NCI-H446 (cell line): ENCODE data around the gene COX8C.

Experiments used
- DNase-seq, 2 experiments: peaks; one replicate each; lab custom pipeline; 2025; lab: John Stamatoyannopoulos, UW

The COX8C gene

GRCh38 chr14:93346926-93347721, at the start of gene COX8C:
COX8C (plus strand) TSS chr14:93347182; CDS start chr14:93347269, 87 bp downstream.
- no peak for DNase-seq

- no peak for DNase-seq
These were observed 47.6 kb upstream of the COX8C start for GRCh38 chr14:93299416-93299815.

GRCh38 chr14:93299866-93300265, 47.1 kb upstream of the COX8C start:
- no peak for DNase-seq

- DNase-seq: no peak
These were observed 45.0 kb upstream of the COX8C start for GRCh38 chr14:93301821-93302447.

- DNase-seq: no peak
These were observed 44.0 kb upstream of the COX8C start for GRCh38 chr14:93302688-93303581.

- DNase-seq: no peak
These were observed 43.3 kb upstream of the COX8C start for GRCh38 chr14:93303659-93304058.

- no peak for DNase-seq
These were observed 42.2 kb upstream of the COX8C start for GRCh38 chr14:93304771-93305170.

- DNase-seq: no peak
These were observed 41.1 kb upstream of the COX8C start for GRCh38 chr14:93305725-93306418.

- no peak for DNase-seq
These were observed 40.2 kb upstream of the COX8C start for GRCh38 chr14:93306812-93307211.

GRCh38 chr14:93308686-93309345, 38.2 kb upstream of the COX8C start:
- no peak for DNase-seq

- DNase-seq: no peak
These were observed 37.5 kb upstream of the COX8C start for GRCh38 chr14:93309427-93309966.

- DNase-seq: no peak
These were observed 35.9 kb upstream of the COX8C start for GRCh38 chr14:93311082-93311481.

GRCh38 chr14:93315575-93315974, 31.4 kb upstream of the COX8C start:
- DNase-seq: no peak

GRCh38 chr14:93316716-93317115, 30.3 kb upstream of the COX8C start:
- no peak for DNase-seq

- no peak for DNase-seq
These were observed 29.6 kb upstream of the COX8C start for GRCh38 chr14:93317210-93317874.

- no peak for DNase-seq
These were observed 28.8 kb upstream of the COX8C start for GRCh38 chr14:93317875-93318807.

GRCh38 chr14:93318927-93319326, 28.1 kb upstream of the COX8C start:
- no peak for DNase-seq

- DNase-seq: no peak
These were observed 27.5 kb upstream of the COX8C start for GRCh38 chr14:93319494-93319893.

GRCh38 chr14:93319958-93320357, 27.0 kb upstream of the COX8C start:
- no peak for DNase-seq
